Mesendoderm (in vitro differentiated cells): Measurements from ENCODE around the gene STPG1.

Experiments used
- DNase-seq: peaks from one replicate; pipeline ENCODE4 v3.0.0; 2013
- H2AK5ac ChIP-seq: 2 replicates; pipeline ENCODE4 v1.6.1; 2013; ENCODE audit warnings: low read length, inconsistent platforms
- H2BK120ac ChIP-seq: 2 replicates; pipeline ENCODE4 v1.6.1; 2013; ENCODE audit warnings: low read depth, mild to moderate bottlenecking, low read length, moderate library complexity, mixed read lengths
- H2BK15ac ChIP-seq: replicated peaks from 2 replicates; pipeline ENCODE4 v1.6.1; 2013; ENCODE audit warnings: low read depth, mild to moderate bottlenecking, moderate library complexity
- H2BK5ac ChIP-seq: 2 replicates; pipeline ENCODE4 v1.6.1; 2013; ENCODE audit warnings: low read length, inconsistent platforms
- H3K18ac ChIP-seq: 2 replicates; pipeline ENCODE4 v1.6.1; 2013; ENCODE audit warnings: mild to moderate bottlenecking, low read length, mixed read lengths
- H3K23ac ChIP-seq: one replicate; pipeline ENCODE4 v1.6.1; 2013; ENCODE audit warnings: low read length
- H3K27ac ChIP-seq: 2 replicates; pipeline ENCODE4 v1.5.1; 2013; ENCODE audit warnings: low read depth, mild to moderate bottlenecking, inconsistent platforms, low read length, moderate library complexity
- H3K27me3 ChIP-seq: 2 replicates; pipeline ENCODE4 v1.6.1; 2013; ENCODE audit warnings: low read length, control low read depth, mild to moderate bottlenecking, inconsistent platforms; ENCODE audit not compliant: insufficient read depth, poor library complexity
- H3K36me3 ChIP-seq: 2 replicates; pipeline ENCODE4 v1.6.1; 2013; ENCODE audit warnings: low read length, inconsistent platforms; ENCODE audit not compliant: control insufficient read depth, insufficient read depth
- H3K4ac ChIP-seq: one replicate; pipeline ENCODE4 v1.6.1; 2013; ENCODE audit warnings: low read depth, mild to moderate bottlenecking, low read length, moderate library complexity
- H3K4me1 ChIP-seq: 2 replicates; pipeline ENCODE4 v1.6.1; 2013; ENCODE audit warnings: low read depth, low read length, inconsistent platforms; ENCODE audit not compliant: control insufficient read depth
- H3K4me2 ChIP-seq: 2 replicates; pipeline ENCODE4 v1.6.1; 2013; ENCODE audit warnings: low read length
- H3K4me3 ChIP-seq: 2 replicates; pipeline ENCODE4 v1.5.1; 2013; ENCODE audit warnings: mild to moderate bottlenecking, low read length
- H3K56ac ChIP-seq: one replicate; pipeline ENCODE4 v1.6.1; 2013; ENCODE audit warnings: low read length
- H3K79me1 ChIP-seq: 2 replicates; pipeline ENCODE4 v1.6.1; 2013; ENCODE audit warnings: low read length, inconsistent platforms
- H3K79me2 ChIP-seq: 2 replicates; pipeline ENCODE4 v1.6.1; 2013; ENCODE audit warnings: mild to moderate bottlenecking, low read length; ENCODE audit not compliant: control insufficient read depth, insufficient read depth
- H3K9ac ChIP-seq: 2 replicates; pipeline ENCODE4 v1.6.1; 2013; ENCODE audit warnings: low read length, inconsistent platforms
- H4K5ac ChIP-seq: one replicate; pipeline ENCODE4 v1.6.1; 2013; ENCODE audit warnings: low read length
- H4K8ac ChIP-seq: one replicate; pipeline ENCODE4 v1.6.1; 2013; ENCODE audit warnings: low read depth, mild to moderate bottlenecking, control low read depth, low read length, moderate library complexity
- WGBS: extraction: QIAGEN DNeasy Blood & Tissue Kit; methylation state at CpG from one replicate; pipeline ENCODE4 v1.1.7; 2013; ENCODE audit warnings: low lambda C conversion rate, missing lambda C conversion rate; ENCODE audit not compliant: insufficient coverage; ENCODE audit errors: extremely low coverage; 5-methylcytosine and 5-hydroxymethylcytosine counted together

Gene STPG1

DNA sequence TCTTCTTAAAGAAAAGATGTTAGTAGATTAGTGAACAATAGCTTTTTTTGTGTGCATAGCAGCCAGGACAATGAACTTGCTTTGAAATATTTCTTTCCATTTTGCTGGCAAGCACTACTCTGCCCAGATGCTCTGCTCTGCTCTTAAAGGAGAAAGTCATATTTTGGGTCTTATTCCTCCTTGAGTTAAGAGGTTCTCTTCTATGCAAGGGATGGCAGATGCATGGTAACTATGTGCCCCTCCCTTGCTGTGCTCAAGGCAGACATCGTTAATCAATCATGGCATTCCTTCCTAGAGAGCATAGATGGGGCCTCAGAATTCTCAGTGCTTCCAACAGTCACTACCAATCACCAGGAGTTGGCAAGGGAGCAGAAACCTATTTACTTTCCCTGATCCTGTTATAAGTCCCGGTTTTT is 29.7 kb upstream of the STPG1 start:
- no peak overlapping the region for H3K4me3 ChIP-seq
- H3K4me2 ChIP-seq, result no peak overlapping the region
- no peaks in the 10 kb centered on the region for H3K79me1 ChIP-seq
- no peak overlapping the region for H2BK15ac ChIP-seq
- H3K9ac ChIP-seq, result no peak overlapping the region
- no peak overlapping the region for H3K56ac ChIP-seq
- H4K5ac ChIP-seq, result no peak overlapping the region
- H3K27ac ChIP-seq, result no peak overlapping the region
- H3K27me3 ChIP-seq, result no peaks in the 10 kb centered on the region
- H3K18ac ChIP-seq, result no peak overlapping the region
- H2BK5ac ChIP-seq, result no peak overlapping the region
- H3K4me1 ChIP-seq, result peaks cover 3% of the 10 kb centered on the region
- H2AK5ac ChIP-seq, result no peak overlapping the region
- H3K23ac ChIP-seq, result no peak overlapping the region
- no CpG with 5 or more reads among the region's 2 CpGs for WGBS
- H3K4ac ChIP-seq, result no peak overlapping the region
- peak; percentile 33 for DNase-seq
- H2BK120ac ChIP-seq, result no peak overlapping the region
- no peaks in the 10 kb centered on the region for H3K36me3 ChIP-seq
- no peaks in the 10 kb centered on the region for H3K79me2 ChIP-seq
- H4K8ac ChIP-seq, result no peak overlapping the region

DNA sequence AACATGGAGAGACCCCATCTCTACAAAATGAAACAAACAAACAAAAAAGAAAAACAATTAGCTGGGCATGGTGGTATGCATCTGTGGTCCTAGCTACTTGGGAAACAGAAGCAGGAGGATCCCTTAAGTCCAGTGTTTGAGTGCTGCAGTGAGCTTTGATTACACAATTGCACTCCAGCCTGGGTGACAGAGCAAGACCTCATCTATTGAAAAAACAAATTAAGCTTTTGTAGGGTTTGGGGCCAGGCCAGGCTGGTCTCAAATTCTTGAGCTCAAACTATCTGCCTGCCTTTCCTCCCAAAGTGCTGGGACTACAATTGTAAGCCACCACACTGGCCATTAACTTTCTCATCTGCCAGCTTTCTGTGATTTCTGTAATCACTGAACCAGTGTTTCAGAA is 29.2 kb upstream of the STPG1 start:
- Histone ChIP-seq H3K23ac (no peak overlapping the region), H3K4me2 (no peak overlapping the region), H3K18ac (no peak overlapping the region), H3K4me1 (peaks cover 3% of the 10 kb centered on the region), H3K36me3 (no peaks in the 10 kb centered on the region), H3K56ac (no peak overlapping the region), H3K4me3 (no peak overlapping the region), H3K27me3 (no peaks in the 10 kb centered on the region), H2AK5ac (no peak overlapping the region), H3K9ac (no peak overlapping the region), H4K5ac (no peak overlapping the region), H3K79me1 (no peaks in the 10 kb centered on the region), H3K79me2 (no peaks in the 10 kb centered on the region), H3K27ac (no peak overlapping the region), H2BK15ac (no peak overlapping the region), H2BK120ac (no peak overlapping the region), H2BK5ac (no peak overlapping the region), H4K8ac (no peak overlapping the region), H3K4ac (no peak overlapping the region)
- no peak for DNase-seq

DNA sequence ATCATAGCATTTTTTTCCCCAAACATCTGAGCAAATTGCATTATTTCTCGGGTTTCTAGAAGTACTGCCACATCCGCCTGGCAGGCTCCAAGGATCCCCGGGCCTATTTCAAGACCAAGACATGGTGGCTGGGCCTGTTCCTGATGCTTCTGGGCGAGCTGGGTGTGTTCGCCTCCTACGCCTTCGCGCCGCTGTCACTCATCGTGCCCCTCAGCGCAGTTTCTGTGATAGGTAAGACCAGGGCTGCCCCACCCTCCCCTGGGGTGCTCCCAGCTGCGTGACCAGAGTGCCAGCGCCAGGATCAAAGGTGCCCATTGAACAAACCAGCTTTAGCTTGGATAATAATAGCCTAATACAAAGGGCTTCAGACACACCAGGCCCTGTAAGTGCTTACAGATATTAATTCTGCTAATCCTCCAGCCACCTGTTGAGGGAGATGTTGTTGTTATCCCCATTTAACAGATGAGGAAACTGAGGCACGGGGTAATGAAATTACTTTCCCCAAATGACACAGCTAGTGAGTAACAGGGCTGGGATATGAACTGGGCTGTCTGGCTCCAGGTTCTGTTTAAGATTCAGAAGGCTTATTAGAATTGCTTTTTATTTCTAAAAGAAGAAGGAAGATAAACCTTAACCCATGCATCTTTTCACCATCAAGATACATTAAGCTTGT is 28.6 kb upstream of the STPG1 start:
- Histone ChIP-seq H3K79me1 (no peaks in the 10 kb centered on the region), H3K18ac (no peak overlapping the region), H3K56ac (no peak overlapping the region), H4K8ac (no peak overlapping the region), H3K27me3 (no peaks in the 10 kb centered on the region), H3K23ac (no peak overlapping the region), H2BK5ac (no peak overlapping the region), H3K9ac (no peak overlapping the region), H3K4ac (no peak overlapping the region), H3K27ac (no peak overlapping the region), H2AK5ac (no peak overlapping the region), H3K4me3 (no peak overlapping the region), H3K4me2 (no peak overlapping the region), H2BK120ac (no peak overlapping the region), H3K36me3 (no peaks in the 10 kb centered on the region), H3K4me1 (peaks cover 3% of the 10 kb centered on the region), H4K5ac (no peak overlapping the region), H3K79me2 (no peaks in the 10 kb centered on the region), H2BK15ac (no peak overlapping the region)
- no CpG with 5 or more reads among the region's 14 CpGs for WGBS
- DNase-seq, result no peak

DNA sequence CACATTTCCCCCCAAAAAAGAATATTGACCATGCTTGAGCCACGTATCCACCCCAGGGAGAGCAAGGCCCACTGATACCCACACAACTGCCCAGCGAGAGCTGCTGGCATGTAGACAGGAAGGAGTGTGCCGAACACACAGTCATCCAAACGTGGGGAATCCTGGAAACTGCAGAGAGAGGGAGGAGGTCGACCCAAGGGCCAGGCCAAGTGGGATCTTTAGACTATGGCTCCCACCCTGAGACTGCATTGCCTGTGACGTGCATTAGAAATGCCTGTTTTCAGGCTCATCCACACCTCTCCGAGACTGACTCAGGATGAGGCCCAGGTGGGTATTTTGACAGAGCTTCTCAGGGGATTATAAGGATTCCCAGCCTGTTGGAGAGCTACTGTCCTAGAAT is 27.9 kb upstream of the STPG1 start:
- Histone ChIP-seq H3K23ac (no peak overlapping the region), H3K27me3 (no peaks in the 10 kb centered on the region), H4K8ac (no peak overlapping the region), H3K36me3 (no peaks in the 10 kb centered on the region), H3K18ac (no peak overlapping the region), H4K5ac (no peak overlapping the region), H3K79me2 (no peaks in the 10 kb centered on the region), H2BK15ac (no peak overlapping the region), H3K4ac (no peak overlapping the region), H3K56ac (no peak overlapping the region), H3K79me1 (no peaks in the 10 kb centered on the region), H3K4me2 (no peak overlapping the region), H2AK5ac (no peak overlapping the region), H2BK120ac (no peak overlapping the region), H3K4me1 (peaks cover 3% of the 10 kb centered on the region), H3K27ac (no peak overlapping the region), H3K9ac (no peak overlapping the region), H2BK5ac (no peak overlapping the region), H3K4me3 (no peak overlapping the region)
- no CpG with 5 or more reads among the region's 7 CpGs for WGBS
- no peak for DNase-seq

DNA sequence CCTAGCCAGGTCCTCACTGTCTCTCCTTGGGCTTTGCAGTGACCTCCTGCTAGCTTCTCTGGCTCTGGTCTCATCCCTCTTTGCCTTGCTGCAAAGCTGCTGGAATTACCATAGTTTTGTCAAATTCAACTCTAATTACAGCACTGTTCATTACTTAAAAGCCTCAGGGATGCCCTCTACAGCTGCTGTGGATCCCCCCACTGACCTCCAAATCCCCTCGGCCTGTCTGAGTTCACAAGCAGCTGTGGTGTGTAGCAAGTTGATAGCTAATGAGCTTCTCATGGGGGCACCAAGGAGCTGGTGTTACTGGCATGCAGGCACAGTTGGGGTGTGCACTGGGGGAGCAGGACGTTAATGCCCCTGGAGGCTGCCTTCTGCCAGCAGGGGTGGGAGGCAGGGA is 26.9 kb upstream of the STPG1 start:
- Histone ChIP-seq H4K8ac (no peak overlapping the region), H2BK5ac (no peak overlapping the region), H3K18ac (no peak overlapping the region), H3K4me2 (no peak overlapping the region), H2AK5ac (no peak overlapping the region), H2BK120ac (no peak overlapping the region), H3K27me3 (no peaks in the 10 kb centered on the region), H3K56ac (no peak overlapping the region), H3K79me2 (no peaks in the 10 kb centered on the region), H3K4me1 (peaks cover 3% of the 10 kb centered on the region), H3K27ac (no peak overlapping the region), H2BK15ac (no peak overlapping the region), H3K36me3 (no peaks in the 10 kb centered on the region), H3K23ac (no peak overlapping the region), H4K5ac (no peak overlapping the region), H3K4me3 (no peak overlapping the region), H3K79me1 (no peaks in the 10 kb centered on the region), H3K4ac (no peak overlapping the region), H3K9ac (no peak overlapping the region)
- no CpG with 5 or more reads among the region's 2 CpGs for WGBS
- no peak for DNase-seq

DNA sequence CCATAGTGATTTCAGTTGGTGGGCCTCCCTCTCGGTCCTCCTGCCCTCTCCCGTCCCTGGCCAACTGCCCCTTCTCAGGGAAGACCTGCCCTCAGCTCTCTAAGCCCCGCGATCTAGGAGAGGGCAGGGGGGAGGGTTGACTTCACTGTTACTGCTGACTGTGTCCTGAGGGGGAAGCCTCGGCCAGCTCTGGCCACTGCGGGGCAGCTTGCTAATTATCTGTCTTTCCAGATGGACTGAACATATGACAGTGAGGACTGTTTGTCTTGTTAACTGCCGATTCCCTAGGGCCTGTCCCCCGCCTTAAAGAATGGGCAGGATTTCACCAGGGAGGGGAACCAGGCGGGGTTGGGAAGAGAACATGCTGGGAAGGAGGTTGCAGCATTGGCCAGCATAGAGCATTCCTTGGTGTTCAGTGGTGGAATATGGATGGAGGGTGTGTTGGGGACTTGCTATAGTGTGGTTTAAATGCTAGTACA is 24.9 kb upstream of the STPG1 start:
- Histone ChIP-seq H3K27me3 (no peaks in the 10 kb centered on the region), H2BK5ac (no peak overlapping the region), H4K5ac (no peak overlapping the region), H2BK120ac (no peak overlapping the region), H3K79me1 (no peaks in the 10 kb centered on the region), H3K27ac (no peak overlapping the region), H3K23ac (no peak overlapping the region), H3K18ac (no peak overlapping the region), H3K4me2 (no peak overlapping the region), H2AK5ac (no peak overlapping the region), H3K4ac (no peak overlapping the region), H3K4me1 (peaks cover 3% of the 10 kb centered on the region), H3K36me3 (no peaks in the 10 kb centered on the region), H4K8ac (no peak overlapping the region), H2BK15ac (no peak overlapping the region), H3K9ac (no peak overlapping the region), H3K56ac (peak overlapping the region; percentile 10), H3K4me3 (no peak overlapping the region), H3K79me2 (no peaks in the 10 kb centered on the region)
- peak; percentile 25 for DNase-seq
- WGBS, result no CpG with 5 or more reads among the region's 9 CpGs
